K562 (cell line): ENCODE results near the gene LMAN2L. TPM values are rescaled to one million over a fixed set of nuclear protein-coding genes. Genes with fewer than 3 reads are reported as not detected.

Source experiments
- ATAC-seq: fragments of 200-7000 bp; cut with Tn5 transposase; 3 replicates; pipeline ENCODE4 v1.9.1; 2020; ENCODE audit warnings: moderate library complexity
- BruUV-seq: library from RNA; stranded (reverse); fragments of 400-500 nt; replicated peaks from 2 replicates; lab custom pipeline; 2021; lab: Mats Ljungman, UMichigan
- CTCF ChIA-PET: fragments of 300-600 bp; formaldehyde crosslinking; extraction: SDS; loops from one replicate; lab custom pipeline; 2021; ENCODE audit warnings: low intra/inter-chr PET ratio; lab: Yijun Ruan, JAX
- POLR2A ChIA-PET: fragments of 300-600, 350-650 bp; sonication (Branson Sonifier 250); formaldehyde crosslinking; extraction: SDS; loops from one replicate; lab custom pipeline; 2021; ENCODE audit warnings: antibody characterized with exemption, inconsistent platforms; lab: Yijun Ruan, JAX
- DNase-seq, 4 experiments: peaks; one replicate each; pipeline versions ENCODE4 v3.0.0 to v3.0.0-alpha.2; 2011 to 2018; ENCODE audit warnings: low spot score in 3 of 4, mixed read lengths in 3 of 4; ENCODE audit errors: extremely low read depth in 1 of 4
- FAIRE-seq: peaks from 2 replicates; lab custom pipeline; 2011; peaks lifted over from hg19 to GRCh38; lab: Jason Lieb, UNC
- H2AFZ ChIP-seq: 2 replicates; pipeline ENCODE4 v1.6.0; 2011; ENCODE audit warnings: low read depth, low read length, control low read depth, inconsistent platforms
- H3K27ac ChIP-seq: fragments of 200-600 bp; 3 replicates; pipeline ENCODE4 v1.8.0; 2011; ENCODE audit warnings: low read depth, mild to moderate bottlenecking, control low read depth, inconsistent platforms, low read length, moderate library complexity, mixed read lengths; ENCODE audit errors: extremely low read depth
- H3K27me3 ChIP-seq, 2 experiments: fragments of 300-600 bp in 1 of 2; 2 replicates in 1 of 2; 3 replicates in 1 of 2; pipeline versions ENCODE4 v1.6.0 to v1.8.0; 2011; ENCODE audit warnings: inconsistent platforms in 2 of 2, low read length in 2 of 2, mild to moderate bottlenecking in 1 of 2, mixed read lengths in 1 of 2, moderate library complexity in 1 of 2; ENCODE audit not compliant: control insufficient read depth in 2 of 2, insufficient read depth in 2 of 2
- H3K36me3 ChIP-seq: fragments of 300-600 bp; 3 replicates; pipeline ENCODE4 v1.8.0; 2011; ENCODE audit warnings: mild to moderate bottlenecking, low read length, inconsistent platforms; ENCODE audit not compliant: control insufficient read depth, insufficient read depth
- H3K4me1 ChIP-seq, 2 experiments: fragments of 200-600 bp in 1 of 2; replicated peaks in 1 of 2; 2 replicates in 1 of 2; 3 replicates in 1 of 2; pipeline versions ENCODE4 v1.5.1 to v1.8.0; 2011; ENCODE audit warnings: inconsistent platforms in 2 of 2, low read length in 2 of 2, mild to moderate bottlenecking in 1 of 2, mixed read lengths in 1 of 2, moderate library complexity in 1 of 2; ENCODE audit not compliant: control insufficient read depth in 2 of 2, insufficient read depth in 2 of 2
- H3K4me2 ChIP-seq: 2 replicates; pipeline ENCODE4 v1.6.1; 2011; ENCODE audit warnings: low read length, control low read depth, inconsistent platforms, mixed read lengths; ENCODE audit not compliant: insufficient read depth
- H3K4me3 ChIP-seq: fragments of 200-600 bp; sonication (generic), shearing (Covaris generic); 2 replicates; pipeline ENCODE4 v1.5.1; 2016; ENCODE audit warnings: control low read depth, inconsistent platforms
- H3K79me2 ChIP-seq: fragments of 200-600 bp; 3 replicates; pipeline ENCODE4 v1.8.0; 2011; ENCODE audit warnings: low read length, inconsistent platforms; ENCODE audit not compliant: control insufficient read depth, insufficient read depth
- H3K9ac ChIP-seq, 2 experiments: 2 replicates each; pipeline versions ENCODE4 v1.6.0 to v1.6.1; 2011; ENCODE audit warnings: low read depth in 2 of 2, low read length in 2 of 2, control low read depth in 1 of 2, inconsistent platforms in 1 of 2, mild to moderate bottlenecking in 1 of 2, mixed read lengths in 1 of 2; ENCODE audit not compliant: insufficient read depth in 1 of 2
- H3K9me1 ChIP-seq: one replicate; pipeline ENCODE4 v1.6.0; 2011; ENCODE audit warnings: inconsistent platforms, mild to moderate bottlenecking, low read length, moderate library complexity; ENCODE audit not compliant: control insufficient read depth, insufficient read depth
- H3K9me3 ChIP-seq: replicated peaks from 2 replicates; pipeline ENCODE4 v1.5.1; 2011; ENCODE audit warnings: low read depth, low read length, inconsistent platforms; ENCODE audit not compliant: control insufficient read depth, insufficient read depth
- H4K20me1 ChIP-seq: replicated peaks from 2 replicates; pipeline ENCODE4 v1.6.1; 2011; ENCODE audit warnings: low read length, inconsistent platforms, mixed read lengths; ENCODE audit not compliant: control insufficient read depth, insufficient read depth
- CEBPB ChIP-seq: fragments of 450-650 bp; IDR thresholded peaks from 2 replicates; pipeline ENCODE4 v1.6.1; 2016; ENCODE audit warnings: missing genetic modification characterization, missing compliant biosample characterization
- EGR1 ChIP-seq: fragments of 450-650 bp; conservative IDR thresholded peaks from 2 replicates; pipeline ENCODE4 v1.6.1; 2017; ENCODE audit warnings: mild to moderate bottlenecking
- HDAC1 ChIP-seq, 2 experiments: fragments of 450-650 bp; IDR thresholded peaks; 2 replicates each; pipeline ENCODE4 v1.6.1; 2016 to 2017; ENCODE audit warnings: inconsistent platforms in 1 of 2, mild to moderate bottlenecking in 1 of 2, moderate library complexity in 1 of 2
- NFIC ChIP-seq: fragments of 450-650 bp; IDR thresholded peaks from 2 replicates; pipeline ENCODE4 v1.6.1; 2017; ENCODE audit warnings: mild to moderate bottlenecking, inconsistent platforms
- NR3C1 ChIP-seq: sonication (generic); formaldehyde crosslinking; IDR thresholded peaks from 2 replicates; pipeline ENCODE4 v1.8.1; 2022; ENCODE audit warnings: missing genetic modification reagents
- RFX7 ChIP-seq: fragments of 250-450 bp; sonication (Bioruptor Pico); IDR thresholded peaks from 2 replicates; pipeline ENCODE4 v1.5.1; 2021; ENCODE audit warnings: mild to moderate bottlenecking
- TAF15 ChIP-seq: fragments of 200-400 bp; formaldehyde crosslinking; IDR thresholded peaks from 2 replicates; pipeline ENCODE4 v1.6.1; 2017; ENCODE audit warnings: mild to moderate bottlenecking, low read depth, low read length, moderate library complexity
- ZNF184 ChIP-seq: sonication (generic); formaldehyde crosslinking; IDR thresholded peaks from 2 replicates; pipeline ENCODE4 v1.5.0; 2020; ENCODE audit warnings: missing genetic modification reagents
- ZNF316 ChIP-seq: fragments of 450-650 bp; IDR thresholded peaks from 2 replicates; pipeline ENCODE4 v1.6.1; 2016
- WGBS: fragments of 100-300 bp; shearing (Covaris generic); methylation state at CpG from one replicate; pipeline ENCODE4 v1.1.6; 2016; ENCODE audit warnings: low coverage, mixed read lengths; ENCODE audit not compliant: insufficient coverage; ENCODE audit errors: missing lambda C conversion rate; 5-methylcytosine and 5-hydroxymethylcytosine counted together
- in situ Hi-C: fragments of 300-500 bp; cut with MboI; formaldehyde crosslinking; loops from 4 replicates; pipeline ENCODE4 v1.15.0; 2018; ENCODE audit warnings: inconsistent platforms, mixed read lengths
- intact Hi-C: fragments of 100-400 bp; cut with micrococcal nuclease; formaldehyde crosslinking; loops from 2 replicates; pipeline ENCODE4 v1.14.2; 2022
- polyA plus RNA-seq, 8 experiments: library from polyadenylated mRNA; depleted of rRNA in 4 of 8; stranded (reverse) in 5 of 8; unstranded in 3 of 8; fragments of >200 nt; fragmentation: Nextera tagmentation in 2 of 8; fragmentation: Illumina TruSeq in 1 of 8; extraction: Ambion mirVana in 2 of 8; extraction: Trizol in 1 of 8; gene quantifications; 2 replicates each; pipeline versions ENCODE4 v1.2.1 to v1.2.3, GENCODE V29; 2011 to 2014; ENCODE audit warnings: inconsistent platforms in 1 of 8, missing spikeins in 1 of 8
- total RNA-seq, 7 experiments: library from RNA; depleted of rRNA in 6 of 7; stranded (reverse); fragments of >200 nt in 6 of 7; fragmentation: Illumina TruSeq in 2 of 7; extraction: Trizol in 2 of 7; gene quantifications; 2 replicates each; pipeline versions ENCODE4 v1.2.1 to v1.2.3, GENCODE V29; 2011 to 2021; ENCODE audit warnings: low replicate concordance in 1 of 7
- TF ChIP-seq, protein P1 (sequence below), 2 experiments: IDR thresholded peaks in 1 of 2; conservative IDR thresholded peaks in 1 of 2; 2 replicates each; pipeline ENCODE4 v1.6.1; 2016; ENCODE audit warnings: low read depth in 2 of 2, mild to moderate bottlenecking in 1 of 2, missing compliant biosample characterization in 1 of 2, missing genetic modification characterization in 1 of 2, moderate library complexity in 1 of 2
- TF ChIP-seq, protein P2 (sequence below): sonication (generic); IDR thresholded peaks from 2 replicates; pipeline ENCODE4 v1.6.1; 2016
- TF ChIP-seq, protein P3 (sequence below): fragments of 450-650 bp; IDR thresholded peaks from 2 replicates; pipeline ENCODE4 v1.6.1; 2016

LMAN2L gene
- total and polyA plus RNA-seq, 9 of the 15 experiments (the other 6 are each of a cell fraction or from before 2014, with no cell fraction given), result 7.2 to 37.7 (median 12.5) TPM

DNA sequence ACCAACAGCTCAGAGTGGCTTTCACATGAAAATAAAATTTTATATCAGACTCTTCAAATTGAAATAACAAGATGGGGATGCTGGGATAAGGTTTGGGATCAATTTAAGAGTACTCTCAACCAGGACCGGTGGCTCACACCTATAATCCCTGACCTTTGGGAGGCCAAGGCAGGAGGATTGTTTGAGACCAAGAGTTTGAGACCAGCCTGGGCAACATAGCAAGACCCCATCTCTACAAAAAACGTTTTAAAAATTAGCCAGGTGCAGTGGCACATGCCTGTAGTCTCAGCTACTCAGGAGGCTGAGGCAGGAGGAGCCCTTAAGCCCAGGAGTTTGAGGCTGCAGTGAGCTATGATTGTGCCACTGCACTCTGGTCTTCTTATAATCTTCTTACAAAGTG is 2.6 kb downstream of the LMAN2L start (continued):
- no peak for TF ChIP-seq EGR1
- TF ChIP-seq CEBPB, result no peak

DNA sequence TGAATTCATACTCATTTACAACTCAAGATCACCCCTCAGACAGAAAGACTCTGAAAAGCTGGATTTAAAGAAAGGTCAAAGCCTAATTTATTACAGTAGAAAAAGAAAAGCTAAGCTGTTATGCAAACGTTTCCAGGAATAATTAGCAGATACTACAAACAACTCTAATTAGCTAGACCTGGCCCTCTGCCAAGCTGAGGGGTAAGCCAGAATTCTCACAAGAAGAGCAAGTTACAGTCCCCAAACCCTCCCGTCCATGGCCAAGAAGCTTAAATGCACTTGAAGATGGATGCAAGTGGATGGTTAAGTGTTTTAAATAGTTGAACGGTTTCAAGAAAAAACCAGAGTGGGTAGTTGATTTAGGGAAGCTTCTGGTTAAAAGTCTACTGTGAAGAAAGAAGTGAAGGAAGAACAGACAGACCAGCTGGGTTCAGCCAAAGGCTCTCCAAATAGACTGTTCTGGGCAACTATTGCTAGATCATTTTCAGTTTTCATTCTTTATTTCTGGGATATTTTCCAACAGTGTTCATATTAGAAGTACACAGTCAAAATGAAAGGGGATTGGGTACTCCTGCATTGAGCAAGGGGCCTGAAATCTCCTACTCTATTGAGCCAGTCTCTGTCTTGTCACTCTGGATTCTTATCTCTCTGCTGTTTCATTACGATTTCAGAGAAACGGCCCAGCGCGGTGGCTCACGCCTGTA is 4.8 kb downstream of the LMAN2L start:
- H3K27me3 ChIP-seq, result no peaks in the 10 kb centered on the region
- H4K20me1 ChIP-seq, result no peaks in the 10 kb centered on the region
- H3K79me2 ChIP-seq, result peaks cover 16% of the 10 kb centered on the region; the same call in 2 of the 3 replicates
- ATAC-seq (no peak), FAIRE-seq (no peak), DNase-seq (peak in 1 of 4 experiments; percentile 34)
- in situ Hi-C loops (no loop called here), intact Hi-C loops (no loop called here)
- POLR2A ChIA-PET, result interaction anchor here (0.6 to 1.2 kb wide), 3 partner anchors 21 to 230 kb away, joined by 3 to 7 read pairs (median 3); no protein-coding TSS in a partner anchor
- H3K4me3 ChIP-seq, result no peak overlapping the region
- TF ChIP-seq, protein P1, sequence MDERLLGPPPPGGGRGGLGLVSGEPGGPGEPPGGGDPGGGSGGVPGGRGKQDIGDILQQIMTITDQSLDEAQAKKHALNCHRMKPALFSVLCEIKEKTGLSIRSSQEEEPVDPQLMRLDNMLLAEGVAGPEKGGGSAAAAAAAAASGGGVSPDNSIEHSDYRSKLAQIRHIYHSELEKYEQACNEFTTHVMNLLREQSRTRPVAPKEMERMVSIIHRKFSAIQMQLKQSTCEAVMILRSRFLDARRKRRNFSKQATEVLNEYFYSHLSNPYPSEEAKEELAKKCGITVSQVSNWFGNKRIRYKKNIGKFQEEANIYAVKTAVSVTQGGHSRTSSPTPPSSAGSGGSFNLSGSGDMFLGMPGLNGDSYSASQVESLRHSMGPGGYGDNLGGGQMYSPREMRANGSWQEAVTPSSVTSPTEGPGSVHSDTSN (CRISPR knock-in tag; IDR thresholded peaks at IDR 0.05; ENCODE audit: low read depth), result no peak
- TF ChIP-seq, protein P1 (tag; conservative IDR thresholded peaks at IDR 0.05; ENCODE audit: low read depth), result 0 out of 2 replicates have a peak, but pooled peaks have one; percentile 24
- TF ChIP-seq RFX7 (CRISPR knock-in tag), result no peak
- TF ChIP-seq TAF15, result no peak
- no peak for TF ChIP-seq NR3C1
- TF ChIP-seq, protein P2, sequence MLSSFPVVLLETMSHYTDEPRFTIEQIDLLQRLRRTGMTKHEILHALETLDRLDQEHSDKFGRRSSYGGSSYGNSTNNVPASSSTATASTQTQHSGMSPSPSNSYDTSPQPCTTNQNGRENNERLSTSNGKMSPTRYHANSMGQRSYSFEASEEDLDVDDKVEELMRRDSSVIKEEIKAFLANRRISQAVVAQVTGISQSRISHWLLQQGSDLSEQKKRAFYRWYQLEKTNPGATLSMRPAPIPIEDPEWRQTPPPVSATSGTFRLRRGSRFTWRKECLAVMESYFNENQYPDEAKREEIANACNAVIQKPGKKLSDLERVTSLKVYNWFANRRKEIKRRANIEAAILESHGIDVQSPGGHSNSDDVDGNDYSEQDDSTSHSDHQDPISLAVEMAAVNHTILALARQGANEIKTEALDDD, result 0 out of 2 replicates have a peak, but pooled peaks have one; percentile 46
- peak; percentile 90 for TF ChIP-seq NFIC
- TF ChIP-seq, protein P3, sequence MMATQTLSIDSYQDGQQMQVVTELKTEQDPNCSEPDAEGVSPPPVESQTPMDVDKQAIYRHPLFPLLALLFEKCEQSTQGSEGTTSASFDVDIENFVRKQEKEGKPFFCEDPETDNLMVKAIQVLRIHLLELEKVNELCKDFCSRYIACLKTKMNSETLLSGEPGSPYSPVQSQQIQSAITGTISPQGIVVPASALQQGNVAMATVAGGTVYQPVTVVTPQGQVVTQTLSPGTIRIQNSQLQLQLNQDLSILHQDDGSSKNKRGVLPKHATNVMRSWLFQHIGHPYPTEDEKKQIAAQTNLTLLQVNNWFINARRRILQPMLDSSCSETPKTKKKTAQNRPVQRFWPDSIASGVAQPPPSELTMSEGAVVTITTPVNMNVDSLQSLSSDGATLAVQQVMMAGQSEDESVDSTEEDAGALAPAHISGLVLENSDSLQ, result peak; percentile 72
- TF ChIP-seq ZNF184, result no peak
- no peak for TF ChIP-seq ZNF316
- no peak for TF ChIP-seq HDAC1 (IDR thresholded peaks at IDR 0.05)
- H3K27ac ChIP-seq, result peak overlapping the region; percentile 6; the same call in 1 of the 3 replicates
- no peak overlapping the region for H3K9ac ChIP-seq
- H3K9me1 ChIP-seq, result no peaks in the 10 kb centered on the region
- H3K36me3 ChIP-seq, result peaks cover 59% of the 10 kb centered on the region; the same call in 2 of the 3 replicates
- no peaks in the 10 kb centered on the region for H3K9me3 ChIP-seq
- CTCF ChIA-PET, result no interaction called here
- no TSS peak for BruUV-seq
- H2AFZ ChIP-seq, result no peak overlapping the region
- no peak overlapping the region for H3K4me2 ChIP-seq
- H3K4me1 ChIP-seq, result peaks cover 8 to 9% of the 10 kb centered on the region in 2 experiments; a peak in 4 of 5 replicates
- WGBS, result 28% methylated on average over 8 of the region's 8 CpGs
